Neuronal stem cell (in vitro differentiated cells): ENCODE results near the gene DMD.

Experiments used
- DNase-seq: peaks from one replicate; pipeline ENCODE4 v3.0.0-alpha.2; 2013; ENCODE audit warnings: low spot score
- H2AFZ ChIP-seq: one replicate; pipeline ENCODE4 v1.6.1; 2013; ENCODE audit warnings: mild to moderate bottlenecking, low read length, inconsistent platforms
- H2AK5ac ChIP-seq: 2 replicates; pipeline ENCODE4 v1.6.1; 2013; ENCODE audit warnings: low read depth, mild to moderate bottlenecking, inconsistent platforms, low read length, moderate library complexity, mixed read lengths
- H2BK120ac ChIP-seq: 2 replicates; pipeline ENCODE4 v1.6.1; 2013; ENCODE audit warnings: low read depth, mild to moderate bottlenecking, inconsistent platforms, low read length, moderate library complexity, mixed read lengths
- H2BK12ac ChIP-seq: one replicate; pipeline ENCODE4 v1.6.1; 2013; ENCODE audit warnings: low read length, inconsistent platforms
- H2BK15ac ChIP-seq: 2 replicates; pipeline ENCODE4 v1.6.1; 2013; ENCODE audit warnings: mild to moderate bottlenecking, low read length, inconsistent platforms, mixed read lengths
- H2BK5ac ChIP-seq: one replicate; pipeline ENCODE4 v1.6.1; 2013; ENCODE audit warnings: inconsistent platforms, mild to moderate bottlenecking, low read length, moderate library complexity
- H3K14ac ChIP-seq: one replicate; pipeline ENCODE4 v1.6.1; 2013; ENCODE audit warnings: low read length, inconsistent platforms
- H3K18ac ChIP-seq: 2 replicates; pipeline ENCODE4 v1.6.1; 2013; ENCODE audit warnings: low read length, inconsistent platforms
- H3K23ac ChIP-seq: 2 replicates; pipeline ENCODE4 v1.6.1; 2013; ENCODE audit warnings: low read depth, mild to moderate bottlenecking, mixed read lengths, low read length, inconsistent platforms; ENCODE audit not compliant: poor library complexity
- H3K27ac ChIP-seq: replicated peaks from 3 replicates; pipeline ENCODE4 v1.5.1; 2013; ENCODE audit warnings: low read length, inconsistent platforms
- H3K27me3 ChIP-seq, 3 experiments: 2 replicates each; pipeline ENCODE4 v1.6.1; 2013; ENCODE audit warnings: low read length in 3 of 3, mild to moderate bottlenecking in 2 of 3, inconsistent platforms in 1 of 3, low read depth in 1 of 3, mixed read lengths in 1 of 3, moderate library complexity in 1 of 3; ENCODE audit not compliant: control insufficient read depth in 3 of 3, insufficient read depth in 3 of 3
- H3K36me3 ChIP-seq, 2 donors: replicated peaks in 1 of 2; 2 replicates each; pipeline ENCODE4 v1.6.1; 2013; ENCODE audit warnings: low read length in 2 of 2; ENCODE audit not compliant: control insufficient read depth in 2 of 2, insufficient read depth in 2 of 2
- H3K4ac ChIP-seq: 2 replicates; pipeline ENCODE4 v1.6.1; 2013; ENCODE audit warnings: inconsistent platforms, mild to moderate bottlenecking, low read length, moderate library complexity
- H3K4me1 ChIP-seq, 2 donors: 1 replicate in 1 of 2; 2 replicates in 1 of 2; pipeline ENCODE4 v1.6.1; 2013; ENCODE audit warnings: low read length in 2 of 2, low read depth in 1 of 2; ENCODE audit not compliant: control insufficient read depth in 2 of 2, insufficient read depth in 1 of 2
- H3K4me2 ChIP-seq: one replicate; pipeline ENCODE4 v1.6.1; 2013; ENCODE audit warnings: mild to moderate bottlenecking, low read length, inconsistent platforms; ENCODE audit not compliant: insufficient read depth, poor library complexity, severe bottlenecking
- H3K4me3 ChIP-seq, 2 donors: 2 replicates each; pipeline ENCODE4 v1.5.1; 2013; ENCODE audit warnings: low read length in 2 of 2, mild to moderate bottlenecking in 2 of 2, inconsistent platforms in 1 of 2, moderate library complexity in 1 of 2
- H3K79me1 ChIP-seq: one replicate; pipeline ENCODE4 v1.6.1; 2013; ENCODE audit warnings: low read depth, mild to moderate bottlenecking, inconsistent platforms, low read length, moderate library complexity
- H3K9ac ChIP-seq: one replicate; pipeline ENCODE4 v1.6.1; 2013; ENCODE audit warnings: mild to moderate bottlenecking, low read depth, low read length, inconsistent platforms; ENCODE audit not compliant: poor library complexity
- H3K9me3 ChIP-seq, 2 donors: replicated peaks in 1 of 2; 2 replicates each; pipeline versions ENCODE3 to v1.6.1; 2013; ENCODE audit warnings: low read length in 2 of 2, mild to moderate bottlenecking in 2 of 2, inconsistent platforms in 1 of 2, low read depth in 1 of 2, mixed read lengths in 1 of 2, moderate library complexity in 1 of 2; ENCODE audit not compliant: control insufficient read depth in 2 of 2, insufficient read depth in 1 of 2
- H4K8ac ChIP-seq: one replicate; pipeline ENCODE4 v1.6.1; 2013; ENCODE audit warnings: low read depth, mild to moderate bottlenecking, inconsistent platforms, low read length, moderate library complexity
- H4K91ac ChIP-seq: one replicate; pipeline ENCODE4 v1.6.1; 2013; ENCODE audit warnings: low read length, low read depth, mild to moderate bottlenecking, inconsistent platforms; ENCODE audit not compliant: poor library complexity
- WGBS, 2 donors: extraction: QIAGEN DNeasy Blood & Tissue Kit; methylation state at CpG; one replicate each; pipeline ENCODE4 v1.1.7; 2013; ENCODE audit warnings: missing lambda C conversion rate in 2 of 2, mixed read lengths in 1 of 2; ENCODE audit not compliant: insufficient read length in 2 of 2, insufficient replicate concordance in 1 of 2; ENCODE audit errors: extremely low coverage in 2 of 2; 5-methylcytosine and 5-hydroxymethylcytosine counted together

The DMD gene

GRCh38 chrX:32395878-32396277 is 815.5 kb downstream of the DMD start:
- Histone ChIP-seq H3K9me3 (no peaks in the 10 kb centered on the region), H3K9ac (no peak overlapping the region), H3K27ac (no peak overlapping the region), H4K91ac (no peak overlapping the region), H3K27me3 (no peaks in the 10 kb centered on the region), H2BK15ac (no peak overlapping the region), H3K4me3 (no peak overlapping the region), H3K4me2 (no peak overlapping the region), H2AK5ac (no peak overlapping the region), H3K4me1 (no peaks in the 10 kb centered on the region), H3K14ac (no peak overlapping the region), H2BK5ac (no peak overlapping the region), H3K18ac (no peak overlapping the region), H2AFZ (no peak overlapping the region), H4K8ac (no peak overlapping the region), H3K36me3 (no peaks in the 10 kb centered on the region), H3K23ac (no peak overlapping the region), H3K4ac (no peak overlapping the region), H2BK12ac (no peak overlapping the region), H3K79me1 (no peaks in the 10 kb centered on the region), H2BK120ac (no peak overlapping the region)
- DNase-seq, result no peak
- no CpG with 5 or more reads among the region's 2 CpGs for WGBS, 2 donors

- Histone ChIP-seq H3K36me3 (no peaks in the 10 kb centered on the region), H2BK120ac (no peak overlapping the region), H2AFZ (no peak overlapping the region), H3K9me3 (no peaks in the 10 kb centered on the region), H3K9ac (no peak overlapping the region), H2BK5ac (no peak overlapping the region), H2BK15ac (no peak overlapping the region), H3K4me1 (no peaks in the 10 kb centered on the region), H2BK12ac (no peak overlapping the region), H4K91ac (no peak overlapping the region), H4K8ac (no peak overlapping the region), H2AK5ac (no peak overlapping the region), H3K4ac (no peak overlapping the region), H3K27ac (no peak overlapping the region), H3K23ac (no peak overlapping the region), H3K4me2 (no peak overlapping the region), H3K18ac (no peak overlapping the region), H3K79me1 (no peaks in the 10 kb centered on the region), H3K14ac (no peak overlapping the region), H3K27me3 (no peaks in the 10 kb centered on the region), H3K4me3 (no peak overlapping the region)
- no peak for DNase-seq
- WGBS, 2 donors, result no CpG with 5 or more reads among the region's 4 CpGs
Observed at GRCh38 chrX:32392655-32393054, 818.7 kb downstream of the DMD start.

GRCh38 chrX:32370456-32371205 is 840.7 kb downstream of the DMD start:
- Histone ChIP-seq H3K36me3 (no peaks in the 10 kb centered on the region), H4K8ac (no peak overlapping the region), H3K18ac (no peak overlapping the region), H2BK15ac (no peak overlapping the region), H2AK5ac (no peak overlapping the region), H3K14ac (no peak overlapping the region), H3K4me3 (no peak overlapping the region), H2BK5ac (no peak overlapping the region), H4K91ac (no peak overlapping the region), H3K4me1 (no peaks in the 10 kb centered on the region), H3K4ac (no peak overlapping the region), H2AFZ (no peak overlapping the region), H3K4me2 (no peak overlapping the region), H2BK12ac (no peak overlapping the region), H3K27me3 (no peaks in the 10 kb centered on the region), H3K23ac (no peak overlapping the region), H2BK120ac (no peak overlapping the region), H3K79me1 (no peaks in the 10 kb centered on the region), H3K9ac (no peak overlapping the region), H3K27ac (no peak overlapping the region), H3K9me3 (no peaks in the 10 kb centered on the region)
- no peak for DNase-seq
- WGBS, 2 donors, result no CpG with 5 or more reads among the region's 5 CpGs

GRCh38 chrX:32293962-32294700 is 917.2 kb downstream of the DMD start:
- no peak overlapping the region for H2BK15ac ChIP-seq
- H3K4me1 ChIP-seq, result no peaks in the 10 kb centered on the region
- H4K91ac ChIP-seq, result no peak overlapping the region
- H3K79me1 ChIP-seq, result no peaks in the 10 kb centered on the region
- WGBS, 2 donors, result no CpG with 5 or more reads among the region's 7 CpGs
- H3K4ac ChIP-seq, result no peak overlapping the region
- H3K9me3 ChIP-seq, result no peaks in the 10 kb centered on the region
- H3K27ac ChIP-seq, result no peak overlapping the region
- H3K23ac ChIP-seq, result no peak overlapping the region
- no peak overlapping the region for H3K4me2 ChIP-seq
- no peak overlapping the region for H2BK5ac ChIP-seq
- H4K8ac ChIP-seq, result no peak overlapping the region
- no peak overlapping the region for H2BK120ac ChIP-seq
- no peak overlapping the region for H3K18ac ChIP-seq
- peak overlapping the region; percentile 29 for H2AFZ ChIP-seq
- no peak overlapping the region for H2BK12ac ChIP-seq
- no peak for DNase-seq
- no peak overlapping the region for H2AK5ac ChIP-seq
- no peak overlapping the region for H3K4me3 ChIP-seq
- no peak overlapping the region for H3K14ac ChIP-seq
- no peak overlapping the region for H3K9ac ChIP-seq
- no peaks in the 10 kb centered on the region for H3K27me3 ChIP-seq
- H3K36me3 ChIP-seq, result no peaks in the 10 kb centered on the region
